BJ (cell line): ENCODE data around the gene MUC2. TPM values are rescaled to one million over a fixed set of nuclear protein-coding genes. Genes with fewer than 3 reads are reported as not detected.

Experiments used
- CTCF ChIA-PET: fragments of 350-600 bp; formaldehyde crosslinking; extraction: SDS; loops from one replicate; lab custom pipeline; 2021; ENCODE audit warnings: antibody characterized with exemption, inconsistent platforms; lab: Yijun Ruan, JAX
- POLR2A ChIA-PET: fragments of 300-600 bp; sonication (Branson Sonifier 250); formaldehyde crosslinking; extraction: SDS; loops from one replicate; lab custom pipeline; 2021; ENCODE audit warnings: antibody characterized with exemption; lab: Charles Lee
- DNase-seq: peaks from one replicate; pipeline ENCODE4 v3.0.0-alpha.2; 2011; ENCODE audit warnings: low read depth
- H3K27me3 ChIP-seq: 2 replicates; pipeline ENCODE4 v1.6.0; 2011; ENCODE audit warnings: low read length; ENCODE audit not compliant: control insufficient read depth, insufficient read depth
- H3K36me3 ChIP-seq: 2 replicates; pipeline ENCODE4 v1.5.1; 2011; ENCODE audit warnings: low read length; ENCODE audit not compliant: control insufficient read depth, insufficient read depth
- H3K4me3 ChIP-seq: 2 replicates; pipeline ENCODE4 v1.5.1; 2011; ENCODE audit warnings: low read depth, mild to moderate bottlenecking, control low read depth, low read length
- CTCF ChIP-seq: IDR thresholded peaks from 2 replicates; pipeline ENCODE4 v1.5.1; 2011; ENCODE audit warnings: low read depth, mild to moderate bottlenecking, control low read depth, inconsistent platforms, low read length, moderate library complexity; ENCODE audit not compliant: insufficient read depth
- polyA plus RNA-seq: library from polyadenylated mRNA; depleted of rRNA; stranded (reverse); fragments of >200 nt; gene quantifications from 2 replicates; pipeline ENCODE4 v1.2.3, GENCODE V29; 2011

The MUC2 gene
- polyA plus RNA-seq, 1 experiment = not detected

DNA sequence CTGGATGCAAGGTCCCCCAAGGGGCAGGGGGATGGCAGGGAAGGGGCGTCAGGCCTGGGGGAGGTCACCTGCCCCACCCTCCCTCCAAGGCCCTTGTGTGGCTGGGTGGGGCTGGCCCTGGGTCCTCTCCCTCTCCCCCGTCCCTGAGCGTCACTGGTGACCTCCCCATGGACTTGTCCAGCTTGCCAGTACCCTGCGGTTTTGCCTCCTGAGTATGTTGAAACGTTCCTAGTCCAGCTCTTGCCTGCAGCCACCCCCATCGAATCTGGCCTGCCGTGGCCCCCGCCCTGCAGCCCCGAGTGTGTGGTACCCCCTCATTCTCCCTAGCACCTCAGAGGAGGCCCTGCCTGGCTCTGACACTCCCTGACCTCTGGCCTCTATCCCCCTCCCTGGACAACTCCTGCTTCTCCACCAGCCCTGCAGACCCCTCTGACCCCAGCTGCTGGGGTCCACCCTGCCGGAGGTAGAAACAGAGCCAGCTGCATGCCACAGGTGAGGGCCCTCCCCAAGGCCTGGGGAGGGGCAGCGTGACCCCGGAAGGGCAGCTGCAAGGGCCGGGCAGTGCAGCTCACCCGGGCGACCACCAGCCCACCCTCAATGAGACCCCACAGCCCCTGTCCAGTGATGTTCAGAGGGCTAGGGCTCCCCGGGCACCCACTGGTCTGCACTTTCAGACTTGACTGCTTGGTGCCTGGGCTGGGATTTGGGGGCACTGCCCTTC lies 34.1 kb upstream of the MUC2 start:
- no peak for TF ChIP-seq CTCF
- Histone ChIP-seq H3K36me3 (no peaks in the 10 kb centered on the region), H3K27me3 (no peaks in the 10 kb centered on the region; the same call in 1 of the 2 replicates), H3K4me3 (no peak overlapping the region)
- ChIA-PET CTCF (interaction anchor here (1.9 to 2.3 kb wide), 2 partner anchors 9 to 11 kb away, joined by 6 to 8 read pairs; no protein-coding TSS in a partner anchor), POLR2A (no interaction called here)
- DNase-seq = no peak

- H3K27me3 ChIP-seq = no peaks in the 10 kb centered on the region
- H3K4me3 ChIP-seq = no peak overlapping the region
- no peaks in the 10 kb centered on the region for H3K36me3 ChIP-seq
- POLR2A ChIA-PET = no interaction called here
- DNase-seq = no peak
- no peak for TF ChIP-seq CTCF
- CTCF ChIA-PET = interaction anchor here (1.9 to 2.3 kb wide), 2 partner anchors 9 to 10 kb away, joined by 6 to 8 read pairs; no protein-coding TSS in a partner anchor
Measured at GRCh38 chr11:1041149-1041467, 33.6 kb upstream of the MUC2 start.

DNA sequence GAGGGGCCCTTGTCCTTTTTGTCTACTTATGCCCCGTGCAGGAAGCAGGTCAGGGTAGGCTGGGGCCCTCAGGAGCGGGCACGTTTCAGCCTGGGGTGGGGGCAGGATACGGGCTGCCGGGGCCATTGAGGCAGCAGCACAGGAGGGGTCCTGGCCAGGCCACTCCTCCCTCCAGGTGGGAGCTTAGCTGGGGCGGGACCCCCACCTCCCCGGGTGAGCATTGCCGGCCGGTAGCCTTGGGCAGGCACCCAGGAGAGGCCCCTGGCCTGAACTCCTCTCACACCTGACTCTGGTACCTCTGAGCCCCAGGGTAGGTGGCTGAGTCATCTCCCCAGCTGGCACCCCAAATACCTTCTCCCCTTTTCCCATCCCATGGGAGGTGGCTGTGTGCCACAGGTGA lies 33.2 kb upstream of the MUC2 start:
- DNase-seq = no peak
- ChIA-PET POLR2A (no interaction called here), CTCF (interaction anchor here (1.9 to 2.3 kb wide), 2 partner anchors 9 to 10 kb away, joined by 6 to 8 read pairs; no protein-coding TSS in a partner anchor)
- Histone ChIP-seq H3K36me3 (no peaks in the 10 kb centered on the region), H3K4me3 (no peak overlapping the region), H3K27me3 (no peaks in the 10 kb centered on the region)
- no peak for TF ChIP-seq CTCF

DNA sequence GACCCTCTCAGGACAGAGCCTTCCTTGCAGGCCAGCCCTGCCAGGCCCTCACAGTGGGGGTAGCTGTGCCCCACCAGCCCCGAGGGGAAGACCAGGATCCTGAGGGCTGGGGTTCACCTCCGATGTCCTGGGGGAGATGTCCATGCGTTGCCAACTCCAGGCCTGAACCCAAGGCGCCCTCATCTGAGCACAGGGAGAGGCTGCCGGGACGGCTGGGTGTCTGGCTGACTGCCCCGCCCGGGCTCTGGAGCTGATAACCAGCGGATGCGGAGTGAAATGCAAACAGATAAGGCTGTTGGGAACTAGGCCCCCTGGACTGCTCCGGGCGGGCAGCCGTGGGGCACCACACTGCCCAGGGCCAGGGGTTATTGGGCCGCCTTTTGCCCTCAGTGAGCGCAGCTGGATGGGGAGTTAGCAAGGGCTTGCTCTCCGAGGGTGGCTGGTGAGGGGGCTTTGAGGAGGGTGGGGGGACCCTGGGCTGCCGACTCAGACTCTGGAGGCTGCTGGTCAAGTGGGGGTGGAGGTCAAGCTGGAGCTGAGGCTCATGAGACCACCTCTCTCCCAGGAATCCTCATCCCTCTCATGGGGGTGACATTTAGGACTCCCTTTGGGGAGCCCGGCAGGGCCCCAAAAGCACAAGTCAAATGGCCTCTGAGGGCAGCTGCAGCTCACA lies 32.6 kb upstream of the MUC2 start:
- Histone ChIP-seq H3K36me3 (no peaks in the 10 kb centered on the region), H3K27me3 (no peaks in the 10 kb centered on the region), H3K4me3 (no peak overlapping the region)
- CTCF ChIA-PET = interaction anchor here (1.3 to 2.3 kb wide), 3 partner anchors 8 to 12 kb away, joined by 5 to 8 read pairs (median 6); no protein-coding TSS in a partner anchor
- TF ChIP-seq CTCF = no peak
- POLR2A ChIA-PET = no interaction called here
- DNase-seq = no peak
